GM06990 (cell line): ENCODE results near the gene COPS8.

Experiments used
- DNase-seq: peaks from one replicate; pipeline ENCODE4 v3.0.0-alpha.2; 2011; ENCODE audit not compliant: insufficient read length; ENCODE audit errors: extremely low read depth
- H3K27me3 ChIP-seq: replicated peaks from 2 replicates; pipeline ENCODE4 v1.6.0; 2011; ENCODE audit warnings: low read length; ENCODE audit not compliant: control insufficient read depth, insufficient read depth
- H3K36me3 ChIP-seq: 2 replicates; pipeline ENCODE4 v1.5.1; 2011; ENCODE audit warnings: low read length; ENCODE audit not compliant: control insufficient read depth, insufficient read depth
- H3K4me3 ChIP-seq: replicated peaks from 2 replicates; pipeline ENCODE4 v1.5.1; 2011; ENCODE audit warnings: low read depth, mild to moderate bottlenecking, control low read depth, low read length
- CTCF ChIP-seq: IDR thresholded peaks from 2 replicates; pipeline ENCODE4 v1.5.1; 2011; ENCODE audit warnings: low read length, control low read depth, mild to moderate bottlenecking, inconsistent platforms; ENCODE audit not compliant: insufficient read depth, poor library complexity, severe bottlenecking

COPS8 gene

GRCh38 chr2:237109421-237109934 lies 23.8 kb downstream of the COPS8 start:
- Histone ChIP-seq H3K27me3 (no peaks in the 10 kb centered on the region), H3K36me3 (no peaks in the 10 kb centered on the region), H3K4me3 (no peak overlapping the region)
- no peak for TF ChIP-seq CTCF
- no peak for DNase-seq

GRCh38 chr2:237113026-237113795 lies 27.5 kb downstream of the COPS8 start:
- no peak for DNase-seq
- no peaks in the 10 kb centered on the region for H3K27me3 ChIP-seq
- TF ChIP-seq CTCF: no peak
- H3K4me3 ChIP-seq: no peak overlapping the region
- no peaks in the 10 kb centered on the region for H3K36me3 ChIP-seq

GRCh38 chr2:237115870-237116269 lies 30.2 kb downstream of the COPS8 start:
- DNase-seq: no peak
- TF ChIP-seq CTCF: no peak
- Histone ChIP-seq H3K27me3 (no peaks in the 10 kb centered on the region), H3K4me3 (no peak overlapping the region), H3K36me3 (no peaks in the 10 kb centered on the region)

GRCh38 chr2:237116431-237116830 lies 30.7 kb downstream of the COPS8 start:
- TF ChIP-seq CTCF: no peak
- Histone ChIP-seq H3K4me3 (no peak overlapping the region), H3K27me3 (no peaks in the 10 kb centered on the region), H3K36me3 (no peaks in the 10 kb centered on the region)
- DNase-seq: no peak

GRCh38 chr2:237118025-237118424 lies 32.3 kb downstream of the COPS8 start:
- no peak for DNase-seq
- Histone ChIP-seq H3K36me3 (no peaks in the 10 kb centered on the region), H3K4me3 (no peak overlapping the region), H3K27me3 (no peaks in the 10 kb centered on the region)
- TF ChIP-seq CTCF: no peak
